ENCODE results near the gene MCM10.

MCM10 gene

DNA sequence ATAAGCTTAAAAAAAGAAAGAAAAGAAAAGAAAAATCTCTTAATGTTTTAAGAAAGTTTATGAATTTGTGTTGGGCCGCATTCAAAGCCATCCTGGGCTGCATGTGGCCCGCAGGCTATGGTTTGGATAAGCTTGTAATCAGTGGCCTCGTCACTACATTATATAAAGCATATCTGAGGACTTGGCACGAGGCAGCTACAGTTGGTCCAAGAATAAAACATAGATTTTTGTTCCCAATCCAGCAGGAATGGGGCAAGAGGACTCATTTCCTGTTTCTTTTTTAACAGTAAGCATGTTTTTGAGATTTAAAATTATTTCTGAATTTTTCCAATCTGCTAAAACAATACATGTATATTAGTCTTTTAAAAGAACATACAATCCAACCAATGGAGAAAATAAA is 28.6 kb downstream of the MCM10 start:
- Histone ChIP-seq H3K27ac (ENCODE audit: low read length) (no peak overlapping the region), H3K9ac (ENCODE audit: low read length in 2 of 2) (no peak overlapping the region)

DNA sequence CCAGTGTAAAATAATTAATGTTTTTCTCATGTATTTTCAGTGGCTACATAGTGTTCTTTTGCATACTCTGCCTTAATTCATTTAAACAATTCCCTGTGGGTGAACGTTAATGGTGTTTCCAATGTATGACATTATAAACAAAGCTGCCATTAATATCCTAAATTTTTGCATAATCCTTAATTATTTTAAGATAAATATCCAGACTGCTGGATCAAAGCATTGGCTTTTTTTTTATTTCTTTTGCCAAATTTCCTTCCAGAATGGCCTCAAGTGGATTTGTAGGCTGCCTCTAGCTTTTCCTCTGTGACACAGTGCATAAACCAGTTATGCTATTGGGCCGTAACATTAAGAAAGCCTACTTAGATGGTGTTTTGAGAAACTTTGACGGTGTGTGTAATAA is 29.5 kb downstream of the MCM10 start:
- Histone ChIP-seq H3K4me1 (ENCODE audit: control insufficient read depth, insufficient read depth, low read length) (no peaks in the 10 kb centered on the region), H3K27me3 (ENCODE audit: control insufficient read depth in 1 of 2, insufficient read depth in 2 of 2, low read length in 2 of 2) (no peaks in the 10 kb centered on the region), H3K9ac (ENCODE audit: low read length in 2 of 2) (no peak overlapping the region), H3K9me3 (ENCODE audit: control insufficient read depth in 2 of 2, low read length in 2 of 2) (no peaks in the 10 kb centered on the region), H3K27ac (ENCODE audit: low read length) (no peak overlapping the region), H3K36me3 (ENCODE audit: control insufficient read depth in 2 of 2, insufficient read depth in 2 of 2, low read length in 2 of 2) (no peaks in the 10 kb centered on the region), H3K4me3 (ENCODE audit: low read length in 2 of 2) (no peak overlapping the region)

More for the DNA sequence above, 28.6 kb downstream of the MCM10 start:
- Histone ChIP-seq H3K9me3 (ENCODE audit: control insufficient read depth in 2 of 2, low read length in 2 of 2) (no peaks in the 10 kb centered on the region), H3K36me3 (ENCODE audit: control insufficient read depth in 2 of 2, insufficient read depth in 2 of 2, low read length in 2 of 2) (no peaks in the 10 kb centered on the region), H3K4me1 (ENCODE audit: control insufficient read depth, insufficient read depth, low read length) (peaks cover 5% of the 10 kb centered on the region), H3K27me3 (ENCODE audit: control insufficient read depth in 1 of 2, insufficient read depth in 2 of 2, low read length in 2 of 2) (no peaks in the 10 kb centered on the region), H3K4me3 (ENCODE audit: low read length in 2 of 2) (no peak overlapping the region)

DNA sequence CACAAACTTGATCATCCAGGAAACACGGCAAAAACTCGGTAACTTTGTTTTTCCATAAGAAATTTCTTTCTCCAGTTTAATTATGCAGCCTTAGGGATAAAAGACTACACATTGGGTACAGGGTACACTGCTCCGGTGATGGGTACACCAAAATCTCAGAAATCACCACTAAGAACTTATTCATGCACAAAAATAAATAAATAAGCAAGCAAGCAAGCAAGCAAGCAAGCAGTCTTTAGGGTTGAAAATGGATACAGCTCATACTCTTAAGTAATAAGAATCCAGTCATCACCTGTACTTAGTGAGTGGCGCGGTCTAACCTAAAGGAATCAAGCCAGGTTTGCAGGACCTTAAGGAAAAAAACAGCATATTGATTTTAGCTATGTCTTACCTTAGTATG is 30.0 kb downstream of the MCM10 start:
- no peaks in the 10 kb centered on the region for H3K36me3 ChIP-seq (ENCODE audit: control insufficient read depth in 2 of 2, insufficient read depth in 2 of 2, low read length in 2 of 2)
- H3K9me3 ChIP-seq (ENCODE audit: control insufficient read depth in 2 of 2, low read length in 2 of 2), result no peaks in the 10 kb centered on the region
- H3K27me3 ChIP-seq (ENCODE audit: control insufficient read depth in 1 of 2, insufficient read depth in 2 of 2, low read length in 2 of 2), result peaks cover 0 to 2% of the 10 kb centered on the region in 2 donors
- no peaks in the 10 kb centered on the region for H3K4me1 ChIP-seq (ENCODE audit: control insufficient read depth, insufficient read depth, low read length)
- H3K27ac ChIP-seq (ENCODE audit: low read length), result no peak overlapping the region
- H3K9ac ChIP-seq (ENCODE audit: low read length in 2 of 2), result no peak overlapping the region
- no peak overlapping the region for H3K4me3 ChIP-seq (ENCODE audit: low read length in 2 of 2)

DNA sequence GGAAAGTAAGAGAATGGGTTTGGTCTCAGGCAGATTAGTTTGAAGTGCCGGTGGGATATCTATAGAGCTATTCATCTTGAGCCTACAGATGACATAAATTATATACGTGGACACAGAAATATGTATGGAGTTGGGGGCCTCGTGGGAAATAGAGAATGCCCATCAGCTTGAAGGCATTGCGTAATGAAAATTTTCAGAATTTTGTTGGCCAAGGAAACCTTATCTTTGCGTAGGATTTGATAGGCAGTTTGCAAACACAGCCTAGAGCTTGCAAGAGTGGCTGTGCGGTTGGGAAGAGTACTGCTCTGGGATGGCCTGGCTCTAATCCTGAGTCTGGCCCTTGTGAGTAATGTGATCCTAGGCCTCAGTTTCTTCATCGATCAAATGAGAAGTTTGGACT is 32.3 kb downstream of the MCM10 start:
- Histone ChIP-seq H3K27ac (ENCODE audit: low read length) (no peak overlapping the region), H3K36me3 (ENCODE audit: control insufficient read depth in 2 of 2, insufficient read depth in 2 of 2, low read length in 2 of 2) (no peaks in the 10 kb centered on the region), H3K9me3 (ENCODE audit: control insufficient read depth in 2 of 2, low read length in 2 of 2) (no peaks in the 10 kb centered on the region), H3K4me1 (ENCODE audit: control insufficient read depth, insufficient read depth, low read length) (no peaks in the 10 kb centered on the region), H3K4me3 (ENCODE audit: low read length in 2 of 2) (no peak overlapping the region), H3K9ac (ENCODE audit: low read length in 2 of 2) (no peak overlapping the region), H3K27me3 (ENCODE audit: control insufficient read depth in 1 of 2, insufficient read depth in 2 of 2, low read length in 2 of 2) (peaks cover 0 to 2% of the 10 kb centered on the region in 2 donors)

DNA sequence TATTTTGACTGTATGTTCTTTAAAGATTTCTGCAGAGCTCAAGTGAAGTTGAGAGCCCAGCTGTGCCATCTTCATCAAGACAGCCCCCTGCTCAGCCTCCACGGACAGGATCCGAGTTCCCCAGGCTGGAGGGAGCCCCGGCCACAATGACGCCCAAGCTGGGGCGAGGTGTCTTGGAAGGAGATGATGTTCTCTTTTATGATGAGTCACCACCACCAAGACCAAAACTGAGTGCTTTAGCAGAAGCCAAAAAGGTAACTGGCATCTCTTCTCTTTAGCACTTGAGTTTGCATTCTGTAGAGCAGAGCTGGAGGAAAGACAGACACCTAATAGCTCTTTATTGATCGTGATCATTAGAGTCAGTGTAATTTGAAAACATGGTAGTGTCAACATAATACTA is 33.7 kb downstream of the MCM10 start:
- H3K4me1 ChIP-seq (ENCODE audit: control insufficient read depth, insufficient read depth, low read length), result no peaks in the 10 kb centered on the region
- H3K36me3 ChIP-seq (ENCODE audit: control insufficient read depth in 2 of 2, insufficient read depth in 2 of 2, low read length in 2 of 2), result no peaks in the 10 kb centered on the region
- no peak overlapping the region for H3K27ac ChIP-seq (ENCODE audit: low read length)
- H3K9me3 ChIP-seq (ENCODE audit: control insufficient read depth in 2 of 2, low read length in 2 of 2), result no peaks in the 10 kb centered on the region
- peaks cover 0 to 2% of the 10 kb centered on the region in 2 donors for H3K27me3 ChIP-seq (ENCODE audit: control insufficient read depth in 1 of 2, insufficient read depth in 2 of 2, low read length in 2 of 2)
- H3K9ac ChIP-seq (ENCODE audit: low read length in 2 of 2), result no peak overlapping the region
- no peak overlapping the region for H3K4me3 ChIP-seq (ENCODE audit: low read length in 2 of 2)

DNA sequence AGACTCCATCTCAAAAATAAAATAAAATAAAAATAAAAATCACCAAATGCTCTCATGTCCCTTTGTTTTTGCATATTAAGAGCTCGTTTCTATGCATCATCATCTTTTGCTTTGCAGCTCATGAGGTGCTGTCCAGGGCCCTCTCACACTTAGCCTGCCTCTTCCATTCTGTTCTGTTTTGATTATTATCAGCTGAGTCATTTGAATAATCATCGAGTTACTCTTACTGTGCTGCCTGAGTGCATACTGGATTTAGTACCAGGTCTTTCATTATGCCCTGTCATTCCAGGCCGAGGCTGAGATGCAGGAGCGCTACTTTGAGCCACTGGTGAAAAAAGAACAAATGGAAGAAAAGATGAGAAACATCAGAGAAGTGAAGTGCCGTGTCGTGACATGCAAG is 39.8 kb downstream of the MCM10 start:
- H3K4me3 ChIP-seq (ENCODE audit: low read length in 2 of 2), result no peak overlapping the region
- H3K9ac ChIP-seq (ENCODE audit: low read length in 2 of 2), result no peak overlapping the region
- H3K4me1 ChIP-seq (ENCODE audit: control insufficient read depth, insufficient read depth, low read length), result no peaks in the 10 kb centered on the region
- H3K9me3 ChIP-seq (ENCODE audit: control insufficient read depth in 2 of 2, low read length in 2 of 2), result no peaks in the 10 kb centered on the region
- no peaks in the 10 kb centered on the region for H3K36me3 ChIP-seq (ENCODE audit: control insufficient read depth in 2 of 2, insufficient read depth in 2 of 2, low read length in 2 of 2)
- H3K27me3 ChIP-seq (ENCODE audit: control insufficient read depth in 1 of 2, insufficient read depth in 2 of 2, low read length in 2 of 2), result no peaks in the 10 kb centered on the region
- no peak overlapping the region for H3K27ac ChIP-seq (ENCODE audit: low read length)

DNA sequence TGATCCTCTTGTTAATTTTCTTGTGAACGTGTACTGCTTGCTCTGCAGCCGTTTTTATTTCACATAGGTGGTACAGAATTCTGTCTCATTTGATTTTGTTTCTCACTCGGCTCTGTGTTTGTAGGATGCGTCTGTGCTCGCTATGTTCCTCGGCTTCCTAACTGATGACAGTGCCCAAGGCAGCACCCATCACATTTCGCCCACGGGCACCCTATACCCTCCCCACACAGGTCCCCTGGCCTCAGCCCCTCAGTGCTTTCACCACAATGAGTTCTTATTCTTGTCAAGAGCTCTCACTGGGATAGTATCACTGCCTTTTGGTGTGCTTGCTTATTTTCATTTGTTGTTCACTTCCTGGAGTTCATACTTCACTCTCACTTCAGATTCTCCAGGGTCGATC is 44.7 kb downstream of the MCM10 start:
- no peak overlapping the region for H3K4me3 ChIP-seq (ENCODE audit: low read length in 2 of 2)
- no peaks in the 10 kb centered on the region for H3K36me3 ChIP-seq (ENCODE audit: control insufficient read depth in 2 of 2, insufficient read depth in 2 of 2, low read length in 2 of 2)
- no peak overlapping the region for H3K9ac ChIP-seq (ENCODE audit: low read length in 2 of 2)
- no peaks in the 10 kb centered on the region for H3K4me1 ChIP-seq (ENCODE audit: control insufficient read depth, insufficient read depth, low read length)
- H3K27ac ChIP-seq (ENCODE audit: low read length), result no peak overlapping the region
- no peaks in the 10 kb centered on the region for H3K27me3 ChIP-seq (ENCODE audit: control insufficient read depth in 1 of 2, insufficient read depth in 2 of 2, low read length in 2 of 2)
- no peaks in the 10 kb centered on the region for H3K9me3 ChIP-seq (ENCODE audit: control insufficient read depth in 2 of 2, low read length in 2 of 2)

DNA sequence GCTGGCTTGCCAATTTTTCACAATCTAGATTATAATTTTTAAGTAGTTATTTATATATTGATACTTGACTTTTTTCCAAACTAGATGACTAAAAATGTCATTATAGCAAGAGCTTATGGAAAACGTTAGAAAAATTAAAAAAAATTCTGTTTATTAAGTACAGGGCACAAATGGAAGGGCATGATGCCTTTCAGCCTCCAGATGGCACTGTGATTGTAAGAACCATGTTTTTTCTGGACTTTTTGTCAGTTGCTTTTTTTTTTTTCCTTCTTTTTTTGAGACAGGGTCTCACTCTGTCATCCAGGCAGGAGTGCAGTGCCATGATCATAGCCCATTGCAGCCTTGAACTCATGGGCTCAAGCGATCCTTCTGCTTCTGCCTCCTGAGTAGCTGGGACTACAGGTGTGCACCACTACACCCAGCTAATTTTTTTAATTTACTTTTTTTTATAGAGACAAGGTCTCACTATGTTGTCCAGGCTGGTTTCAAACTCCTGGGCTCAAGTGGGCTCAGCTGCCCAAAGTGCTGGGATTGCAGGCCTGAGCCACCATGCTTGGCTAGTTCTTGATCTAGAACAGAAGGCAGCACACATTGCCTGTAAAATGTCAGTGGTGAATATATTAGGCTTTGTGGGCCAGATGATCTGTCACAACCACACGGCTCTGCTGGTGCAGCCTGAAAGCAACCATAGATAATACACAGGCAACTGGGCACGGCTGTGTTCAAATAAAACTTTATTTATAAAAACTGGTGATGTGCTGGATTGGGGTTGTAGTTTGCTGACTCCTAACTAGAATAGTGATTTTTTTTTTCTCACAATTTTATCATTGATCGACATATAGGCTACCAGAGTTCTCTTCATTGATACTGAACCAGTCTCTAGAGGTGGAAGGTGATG is 45.4 kb downstream of the MCM10 start:
- Histone ChIP-seq H3K4me3 (ENCODE audit: low read length in 2 of 2) (no peak overlapping the region), H3K27me3 (ENCODE audit: control insufficient read depth in 1 of 2, insufficient read depth in 2 of 2, low read length in 2 of 2) (no peaks in the 10 kb centered on the region), H3K9ac (ENCODE audit: low read length in 2 of 2) (no peak overlapping the region), H3K27ac (ENCODE audit: low read length) (no peak overlapping the region), H3K9me3 (ENCODE audit: control insufficient read depth in 2 of 2, low read length in 2 of 2) (no peaks in the 10 kb centered on the region), H3K4me1 (ENCODE audit: control insufficient read depth, insufficient read depth, low read length) (no peaks in the 10 kb centered on the region), H3K36me3 (ENCODE audit: control insufficient read depth in 2 of 2, insufficient read depth in 2 of 2, low read length in 2 of 2) (no peaks in the 10 kb centered on the region)

DNA sequence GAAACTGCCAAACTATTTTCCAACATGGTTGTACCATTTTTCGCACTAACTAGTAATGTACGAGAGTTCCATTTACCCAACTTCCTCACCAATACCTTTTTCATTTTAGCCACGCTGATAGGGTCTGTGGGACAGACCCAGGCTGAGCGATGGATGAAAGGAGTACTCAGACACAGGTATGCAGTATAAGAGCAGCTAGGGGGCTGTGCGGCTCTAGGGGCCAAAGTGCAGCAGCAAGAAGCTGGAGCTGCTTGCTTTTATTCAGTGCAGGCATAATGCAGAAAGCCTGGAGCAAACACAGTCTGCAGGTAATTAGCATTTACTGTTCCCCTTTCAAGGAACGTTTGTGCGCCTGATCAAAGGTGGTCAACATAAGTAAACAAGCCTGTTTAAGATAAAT is 51.8 kb downstream of the MCM10 start:
- Histone ChIP-seq H3K9ac (ENCODE audit: low read length in 2 of 2) (no peak overlapping the region), H3K27ac (ENCODE audit: low read length) (no peak overlapping the region), H3K4me3 (ENCODE audit: low read length in 2 of 2) (no peak overlapping the region), H3K27me3 (ENCODE audit: control insufficient read depth in 1 of 2, insufficient read depth in 2 of 2, low read length in 2 of 2) (no peaks in the 10 kb centered on the region), H3K9me3 (ENCODE audit: control insufficient read depth in 2 of 2, low read length in 2 of 2) (no peaks in the 10 kb centered on the region), H3K4me1 (ENCODE audit: control insufficient read depth, insufficient read depth, low read length) (no peaks in the 10 kb centered on the region), H3K36me3 (ENCODE audit: control insufficient read depth in 2 of 2, insufficient read depth in 2 of 2, low read length in 2 of 2) (no peaks in the 10 kb centered on the region)

DNA sequence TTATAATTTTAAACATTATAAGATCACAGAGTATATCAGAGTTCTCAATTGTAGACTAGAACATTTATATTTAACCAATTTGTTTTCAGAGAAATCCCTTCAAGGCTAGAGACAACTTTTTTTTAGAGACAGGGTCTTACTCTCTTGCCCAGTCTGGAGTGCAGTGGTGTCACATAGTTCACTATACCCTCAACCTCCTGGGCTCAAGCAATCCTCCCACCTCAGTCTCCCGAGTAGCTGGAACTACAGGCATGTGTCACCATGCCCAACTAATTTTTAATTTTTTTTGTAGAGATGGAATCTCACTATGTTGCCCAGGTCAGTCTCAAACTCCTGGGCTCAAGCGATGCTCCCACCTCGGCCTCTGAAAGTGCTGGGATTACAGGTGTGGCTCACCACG is 57.5 kb downstream of the MCM10 start:
- Histone ChIP-seq H3K9ac (ENCODE audit: low read length in 2 of 2) (no peak overlapping the region), H3K27ac (ENCODE audit: low read length) (no peak overlapping the region), H3K4me1 (ENCODE audit: control insufficient read depth, insufficient read depth, low read length) (no peaks in the 10 kb centered on the region), H3K4me3 (ENCODE audit: low read length in 2 of 2) (no peak overlapping the region), H3K36me3 (ENCODE audit: control insufficient read depth in 2 of 2, insufficient read depth in 2 of 2, low read length in 2 of 2) (no peaks in the 10 kb centered on the region), H3K9me3 (ENCODE audit: control insufficient read depth in 2 of 2, low read length in 2 of 2) (no peaks in the 10 kb centered on the region), H3K27me3 (ENCODE audit: control insufficient read depth in 1 of 2, insufficient read depth in 2 of 2, low read length in 2 of 2) (no peaks in the 10 kb centered on the region)

All from stomach smooth muscle (tissue), 2 donors.